ENCODE data around the gene PLIN5.

The PLIN5 gene

GRCh38 chr19:4507804-4508203 lies 27.2 kb downstream of the PLIN5 start:
- H3K4me2 ChIP-seq, result no peak overlapping the region
- no peaks in the 10 kb centered on the region for H3K27me3 ChIP-seq
- H4K20me1 ChIP-seq, result peaks cover 0 to 25% (median 15%) of the 10 kb centered on the region in 11 experiments; a peak in 16 of 22 replicates
- no peak overlapping the region for H3K4me3 ChIP-seq
- TF ChIP-seq Cebpa-rat (IDR thresholded peaks at IDR 0.05), result no peak
- no peak overlapping the region for H3K27ac ChIP-seq
- peaks cover 0 to 32% (median 9%) of the 10 kb centered on the region in 11 experiments; a peak in 14 of 22 replicates for H3K36me3 ChIP-seq
- H3K9me3 ChIP-seq (replicated peaks in 1 of 11), result no peaks in the 10 kb centered on the region; a peak in 1 of 22 replicates
- no peak overlapping the region for H3K9ac ChIP-seq
- H3K4me1 ChIP-seq, result peaks cover 25 to 63% (median 41%) of the 10 kb centered on the region in 10 experiments

- H4K20me1 ChIP-seq, result peaks cover 0 to 31% (median 20%) of the 10 kb centered on the region in 11 experiments; a peak in 17 of 22 replicates
Observed at GRCh38 chr19:4507150-4507452, 27.9 kb downstream of the PLIN5 start.

GRCh38 chr19:4506449-4507149 lies 28.4 kb downstream of the PLIN5 start:
- Histone ChIP-seq H3K9me3 (replicated peaks in 1 of 11) (no peaks in the 10 kb centered on the region; a peak in 1 of 22 replicates), H3K4me2 (peak overlapping the region in 9 of 11 experiments; percentile 19 to 92 (median 77); a peak in 16 of 22 replicates), H3K4me3 (no peak overlapping the region), H3K27ac (peak overlapping the region in 7 of 11 experiments; percentile 13 to 79 (median 52); a peak in 13 of 22 replicates), H3K27me3 (no peaks in the 10 kb centered on the region), H4K20me1 (peaks cover 0 to 36% (median 21%) of the 10 kb centered on the region in 11 experiments; a peak in 18 of 22 replicates), H3K9ac (peak overlapping the region in 7 of 11 experiments; percentile 2 to 60 (median 37); a peak in 9 of 22 replicates), H3K36me3 (peaks cover 9 to 42% (median 20%) of the 10 kb centered on the region in 11 experiments; a peak in 21 of 22 replicates), H3K4me1 (peaks cover 37 to 75% (median 53%) of the 10 kb centered on the region in 10 experiments)
- TF ChIP-seq Cebpa-rat (IDR thresholded peaks at IDR 0.05), result no peak

More at GRCh38 chr19:4507150-4507452, 27.9 kb downstream of the PLIN5 start:
- peak overlapping the region in 6 of 11 experiments; percentile 13 to 79 (median 52); a peak in 10 of 22 replicates for H3K27ac ChIP-seq
- no peak for TF ChIP-seq Cebpa-rat (IDR thresholded peaks at IDR 0.05)
- no peak overlapping the region for H3K4me3 ChIP-seq
- H3K9me3 ChIP-seq (replicated peaks in 1 of 11), result no peaks in the 10 kb centered on the region; a peak in 1 of 22 replicates
- H3K27me3 ChIP-seq, result no peaks in the 10 kb centered on the region
- H3K9ac ChIP-seq, result peak overlapping the region in 3 of 11 experiments; percentile 16 to 60 (median 47); a peak in 6 of 22 replicates
- H3K4me2 ChIP-seq, result peak overlapping the region in 7 of 11 experiments; percentile 75 to 92 (median 78); a peak in 14 of 22 replicates
- H3K36me3 ChIP-seq, result peaks cover 4 to 37% (median 15%) of the 10 kb centered on the region in 11 experiments; a peak in 21 of 22 replicates
- peaks cover 32 to 70% (median 48%) of the 10 kb centered on the region in 10 experiments for H3K4me1 ChIP-seq

GRCh38 chr19:4505570-4506448 lies 29.2 kb downstream of the PLIN5 start:
- no peak for TF ChIP-seq Cebpa-rat (IDR thresholded peaks at IDR 0.05)
- peak overlapping the region in 8 of 11 experiments; percentile 60 to 92 (median 79); a peak in 16 of 22 replicates for H3K4me2 ChIP-seq
- peaks cover 16 to 50% (median 28%) of the 10 kb centered on the region in 11 experiments; a peak in 21 of 22 replicates for H3K36me3 ChIP-seq
- no peaks in the 10 kb centered on the region for H3K27me3 ChIP-seq
- H4K20me1 ChIP-seq, result peaks cover 0 to 44% (median 26%) of the 10 kb centered on the region in 11 experiments; a peak in 18 of 22 replicates
- H3K4me3 ChIP-seq, result no peak overlapping the region
- H3K9me3 ChIP-seq (replicated peaks in 1 of 11), result no peaks in the 10 kb centered on the region; a peak in 1 of 22 replicates
- peak overlapping the region in 8 of 11 experiments; percentile 6 to 79 (median 47); a peak in 11 of 22 replicates for H3K27ac ChIP-seq
- H3K4me1 ChIP-seq, result peaks cover 45 to 80% (median 59%) of the 10 kb centered on the region in 10 experiments
- 0 out of 22 replicates have a peak overlapping the region, but pooled peaks of 3 of the 11 experiments have one; percentile 8 to 74 (median 15) for H3K9ac ChIP-seq

- peaks cover 45 to 77% (median 59%) of the 10 kb centered on the region in 10 experiments for H3K4me1 ChIP-seq
- H3K9ac ChIP-seq, result peak overlapping the region in 6 of 11 experiments; percentile 26 to 75 (median 68); a peak in 8 of 22 replicates
- no peaks in the 10 kb centered on the region; a peak in 1 of 22 replicates for H3K9me3 ChIP-seq (replicated peaks in 1 of 11)
- H3K36me3 ChIP-seq, result peaks cover 19 to 58% (median 32%) of the 10 kb centered on the region in 11 experiments; a peak in 21 of 22 replicates
- H3K4me3 ChIP-seq, result no peak overlapping the region
- H3K27me3 ChIP-seq, result no peaks in the 10 kb centered on the region
- peaks cover 0 to 50% (median 26%) of the 10 kb centered on the region in 11 experiments; a peak in 18 of 22 replicates for H4K20me1 ChIP-seq
- peak overlapping the region; percentile 32 to 96 (median 88); a peak in 21 of 22 replicates for H3K4me2 ChIP-seq
- H3K27ac ChIP-seq, result peak overlapping the region in 6 of 11 experiments; percentile 7 to 79 (median 58); a peak in 11 of 22 replicates
- TF ChIP-seq Cebpa-rat (IDR thresholded peaks at IDR 0.05), result no peak
Observed at GRCh38 chr19:4504891-4505569, 30.0 kb downstream of the PLIN5 start.

- Histone ChIP-seq H3K4me1 (peaks cover 45 to 70% (median 59%) of the 10 kb centered on the region in 10 experiments), H3K9me3 (replicated peaks in 1 of 11) (no peaks in the 10 kb centered on the region; a peak in 1 of 22 replicates), H3K36me3 (peaks cover 21 to 62% (median 36%) of the 10 kb centered on the region in 11 experiments; a peak in 21 of 22 replicates), H3K9ac (peak overlapping the region in 8 of 11 experiments; percentile 26 to 75 (median 64); a peak in 11 of 22 replicates), H3K27ac (peak overlapping the region in 8 of 11 experiments; percentile 39 to 79 (median 60); a peak in 12 of 22 replicates), H3K4me3 (no peak overlapping the region), H4K20me1 (peaks cover 0 to 54% (median 26%) of the 10 kb centered on the region in 11 experiments; a peak in 18 of 22 replicates), H3K27me3 (no peaks in the 10 kb centered on the region), H3K4me2 (peak overlapping the region; percentile 32 to 96 (median 88); a peak in 21 of 22 replicates)
- no peak for TF ChIP-seq Cebpa-rat (IDR thresholded peaks at IDR 0.05)
Observed at GRCh38 chr19:4504297-4504701, 30.7 kb downstream of the PLIN5 start.

GRCh38 chr19:4503825-4504170 lies 31.2 kb downstream of the PLIN5 start:
- H3K4me3 ChIP-seq, result peak overlapping the region in 2 of 10 experiments; percentile 4 to 32; a peak in 1 of 20 replicates
- H3K36me3 ChIP-seq, result peaks cover 22 to 67% (median 37%) of the 10 kb centered on the region in 11 experiments
- no peaks in the 10 kb centered on the region; a peak in 1 of 22 replicates for H3K9me3 ChIP-seq (replicated peaks in 1 of 11)
- TF ChIP-seq Cebpa-rat (IDR thresholded peaks at IDR 0.05), result no peak
- no peaks in the 10 kb centered on the region for H3K27me3 ChIP-seq
- peaks cover 45 to 70% (median 59%) of the 10 kb centered on the region in 10 experiments for H3K4me1 ChIP-seq
- H3K4me2 ChIP-seq, result peak overlapping the region; percentile 32 to 96 (median 88); a peak in 21 of 22 replicates
- H3K27ac ChIP-seq, result peak overlapping the region in 8 of 11 experiments; percentile 39 to 79 (median 60); a peak in 13 of 22 replicates
- peak overlapping the region in 9 of 11 experiments; percentile 1 to 75 (median 62); a peak in 14 of 22 replicates for H3K9ac ChIP-seq
- peaks cover 0 to 54% (median 26%) of the 10 kb centered on the region in 11 experiments; a peak in 18 of 22 replicates for H4K20me1 ChIP-seq

All from BLaER1 treated with 17β-estradiol and CSF1 and Interleukin-3, amounts not matched to agents 10 nM and 100 nM (cell line).